MM.1S (cell line): ENCODE measurements around the gene TNPO3.

ENCODE experiments used
- CTCF ChIP-seq: fragments of 300-600 bp; sonication (generic); IDR thresholded peaks from 2 replicates; pipeline ENCODE4 v1.5.1; 2016; ENCODE audit warnings: antibody characterized with exemption, low read length, mixed read lengths
- EZH2 ChIP-seq: fragments of 300-600 bp; sonication (generic); optimal IDR thresholded peaks from 2 replicates; pipeline ENCODE3; 2017; ENCODE audit warnings: low read depth, mild to moderate bottlenecking, antibody characterized with exemption, low read length, mixed read lengths
- EZH2phosphoT487 ChIP-seq: fragments of 300-600 bp; sonication (generic); IDR thresholded peaks from 2 replicates; pipeline ENCODE4 v1.6.1; 2018; ENCODE audit warnings: antibody characterized with exemption, low read length

- TF ChIP-seq CTCF = no peak
- TF ChIP-seq EZH2 = no peak
- TF ChIP-seq EZH2phosphoT487 = no peak
Observed at GRCh38 chr7:129066290-129067131, 11.6 kb upstream of the TNPO3 start.
